ENCODE results near the gene CEP57L1. TPM values are rescaled to one million over a fixed set of nuclear protein-coding genes. Genes with fewer than 3 reads are reported as not detected.
"Not testable (repeated sequence)": the region's sequence is repeated elsewhere in the genome, so short reads cannot be mapped to it uniquely, and the experiment has no call there.

Gene CEP57L1
- total RNA-seq, 1 experiment from 2014 or later: 28.2 TPM

DNA sequence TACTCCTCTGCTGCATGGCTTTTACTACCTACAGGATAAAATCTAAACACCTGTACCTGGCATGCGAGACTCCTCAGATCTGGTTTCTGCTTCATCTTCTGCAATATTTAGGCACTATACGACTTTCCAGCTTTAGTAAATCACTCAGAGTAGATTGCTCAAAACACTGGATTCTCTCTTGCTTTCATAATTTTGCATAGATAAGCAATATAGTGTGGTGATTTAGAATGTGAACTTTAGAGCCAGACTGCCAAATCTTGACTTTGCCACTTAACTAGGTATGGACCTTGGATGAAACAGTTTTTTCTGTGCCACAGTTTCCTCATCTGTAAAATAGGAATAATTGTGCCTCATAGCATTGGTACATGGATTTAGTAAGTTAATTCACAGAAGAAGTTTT is 28.9 kb downstream of the CEP57L1 start:
- no peak overlapping the region for H3K27ac ChIP-seq (ENCODE audit: low read length)
- peaks cover 56% of the 10 kb centered on the region for H3K79me2 ChIP-seq (ENCODE audit: low read length)

DNA sequence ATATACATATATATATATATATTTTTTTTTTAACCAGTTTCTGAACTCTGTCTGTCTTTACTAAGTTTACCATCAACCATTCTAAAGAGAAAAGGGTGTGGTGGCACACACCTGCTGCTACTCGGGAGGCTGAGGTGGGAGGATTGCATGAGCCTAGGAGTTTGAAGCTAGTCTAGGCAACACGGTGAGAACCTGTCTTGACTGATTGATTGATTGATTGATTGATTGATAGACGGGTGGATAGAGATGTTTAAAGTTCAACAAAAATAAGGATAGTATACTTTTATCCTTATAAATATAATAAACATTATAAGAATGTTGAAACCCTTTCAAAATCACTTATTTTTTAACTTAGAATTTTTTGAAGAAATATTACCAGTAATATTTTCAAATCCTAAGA is 30.2 kb downstream of the CEP57L1 start:
- Histone ChIP-seq H3K36me3 (ENCODE audit: insufficient read depth, low read length) (peaks cover 3% of the 10 kb centered on the region; the same call in 1 of the 2 replicates), H3K4me2 (ENCODE audit: low read depth, low read length, poor library complexity, severe bottlenecking) (no peak overlapping the region), H3K27me3 (ENCODE audit: low read length) (no peaks in the 10 kb centered on the region), H2AFZ (ENCODE audit: low read length) (no peak overlapping the region), H4K20me1 (ENCODE audit: insufficient read depth, low read depth, low read length) (no peaks in the 10 kb centered on the region), H3K4me3 (ENCODE audit: low read length) (no peak overlapping the region), H3K79me2 (ENCODE audit: low read length) (peaks cover 57% of the 10 kb centered on the region), H3K4me1 (ENCODE audit: low read length) (peaks cover 13% of the 10 kb centered on the region), H3K9me2 (replicated peaks; ENCODE audit: insufficient read depth, low read length) (no peaks in the 10 kb centered on the region), H3K9me3 (ENCODE audit: low read length) (no peaks in the 10 kb centered on the region), H3K9ac (ENCODE audit: low read length) (no peak overlapping the region), H3K27ac (ENCODE audit: low read length) (no peak overlapping the region)
- DNase-seq: no peak

More for the DNA sequence above, 28.9 kb downstream of the CEP57L1 start:
- Histone ChIP-seq H3K4me3 (ENCODE audit: low read length) (no peak overlapping the region), H3K9me3 (ENCODE audit: low read length) (no peaks in the 10 kb centered on the region), H3K27me3 (ENCODE audit: low read length) (no peaks in the 10 kb centered on the region), H3K4me1 (ENCODE audit: low read length) (peaks cover 26% of the 10 kb centered on the region), H3K9me2 (replicated peaks; ENCODE audit: insufficient read depth, low read length) (no peaks in the 10 kb centered on the region), H2AFZ (ENCODE audit: low read length) (no peak overlapping the region), H3K9ac (ENCODE audit: low read length) (no peak overlapping the region), H3K4me2 (ENCODE audit: low read depth, low read length, poor library complexity, severe bottlenecking) (no peak overlapping the region), H3K36me3 (ENCODE audit: insufficient read depth, low read length) (no peaks in the 10 kb centered on the region), H4K20me1 (ENCODE audit: insufficient read depth, low read depth, low read length) (no peaks in the 10 kb centered on the region)
- peak; percentile 15 for DNase-seq

DNA sequence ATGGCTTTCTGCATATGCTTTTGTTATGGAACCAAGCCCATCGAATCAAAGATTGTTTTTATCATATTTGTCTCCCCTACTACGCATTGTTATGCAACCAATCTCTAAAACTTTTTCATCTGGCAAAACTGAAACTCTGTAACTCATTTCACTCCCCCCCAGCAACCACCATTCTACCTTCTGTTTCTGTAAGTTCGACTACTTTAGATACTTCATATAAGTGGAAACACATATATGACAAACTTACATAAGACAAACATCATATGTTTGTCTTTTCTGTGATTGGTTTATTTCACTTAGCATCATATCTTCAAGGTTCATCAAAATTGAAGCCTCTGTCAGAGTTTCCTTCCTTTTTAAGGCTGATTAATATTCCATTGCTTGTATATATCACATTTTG is 34.8 kb downstream of the CEP57L1 start:
- H3K36me3 ChIP-seq (ENCODE audit: insufficient read depth, low read length): peaks cover 3% of the 10 kb centered on the region; the same call in 1 of the 2 replicates
- no peaks in the 10 kb centered on the region for H3K27me3 ChIP-seq (ENCODE audit: low read length)
- H3K9me2 ChIP-seq (replicated peaks; ENCODE audit: insufficient read depth, low read length): no peaks in the 10 kb centered on the region
- H3K27ac ChIP-seq (ENCODE audit: low read length): no peak overlapping the region
- no peak overlapping the region for H3K9ac ChIP-seq (ENCODE audit: low read length)
- H2AFZ ChIP-seq (ENCODE audit: low read length): no peak overlapping the region
- peak; percentile 6 for DNase-seq
- H3K9me3 ChIP-seq (ENCODE audit: low read length): no peaks in the 10 kb centered on the region
- peaks cover 32% of the 10 kb centered on the region for H3K79me2 ChIP-seq (ENCODE audit: low read length)
- no peak overlapping the region for H3K4me2 ChIP-seq (ENCODE audit: low read depth, low read length, poor library complexity, severe bottlenecking)
- H4K20me1 ChIP-seq (ENCODE audit: insufficient read depth, low read depth, low read length): no peaks in the 10 kb centered on the region
- H3K4me1 ChIP-seq (ENCODE audit: low read length): no peaks in the 10 kb centered on the region
- no peak overlapping the region for H3K4me3 ChIP-seq (ENCODE audit: low read length)

DNA sequence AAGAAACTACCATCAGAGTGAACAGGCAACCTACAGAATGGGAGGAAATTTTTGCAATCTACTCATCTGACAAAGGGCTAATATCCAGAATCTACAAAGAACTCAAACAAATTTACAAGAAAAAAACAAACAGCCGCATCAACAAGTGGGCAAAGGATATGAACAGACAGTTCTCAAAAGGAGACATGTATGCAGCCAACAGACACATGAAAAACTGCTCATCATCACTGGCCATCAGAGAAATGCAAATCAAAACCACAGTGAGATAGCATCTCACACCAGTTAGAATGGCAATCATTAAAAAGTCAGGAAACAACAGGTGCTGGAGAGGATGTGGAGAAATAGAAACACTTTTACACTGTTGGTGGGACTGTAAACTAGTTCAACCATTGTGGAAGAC is 40.3 kb downstream of the CEP57L1 start:
- H3K79me2 ChIP-seq (ENCODE audit: low read length): peaks cover 11% of the 10 kb centered on the region; the same call in 1 of the 2 replicates
- DNase-seq; H3K9me2 ChIP-seq (replicated peaks; ENCODE audit: insufficient read depth, low read length); H3K27me3 ChIP-seq (ENCODE audit: low read length); H3K4me2 ChIP-seq (ENCODE audit: low read depth, low read length, poor library complexity, severe bottlenecking); H2AFZ ChIP-seq (ENCODE audit: low read length); H4K20me1 ChIP-seq (ENCODE audit: insufficient read depth, low read depth, low read length); H3K36me3 ChIP-seq (ENCODE audit: insufficient read depth, low read length); H3K4me1 ChIP-seq (ENCODE audit: low read length); H3K27ac ChIP-seq (ENCODE audit: low read length); H3K9me3 ChIP-seq (ENCODE audit: low read length); H3K9ac ChIP-seq (ENCODE audit: low read length); H3K4me3 ChIP-seq (ENCODE audit: low read length): not testable (repeated sequence)

DNA sequence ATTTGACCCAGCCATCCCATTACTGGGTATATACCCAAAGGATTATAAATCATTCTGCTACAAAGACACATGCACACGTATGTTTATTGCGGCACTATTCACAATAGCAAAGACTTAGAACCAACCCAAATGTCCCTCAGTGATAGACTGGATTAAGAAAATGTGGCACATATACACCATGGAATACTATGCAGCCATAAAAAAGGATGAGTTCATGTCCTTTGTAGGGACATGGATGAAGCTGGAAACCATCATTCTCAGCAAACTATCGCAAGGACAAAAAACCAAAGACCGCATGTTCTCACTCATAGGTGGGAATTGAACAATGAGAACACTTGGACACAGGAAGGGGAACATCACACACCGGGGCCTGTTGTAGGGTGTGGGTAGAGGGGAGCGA is 40.7 kb downstream of the CEP57L1 start:
- H3K27ac ChIP-seq (ENCODE audit: low read length); H3K4me1 ChIP-seq (ENCODE audit: low read length); H3K4me3 ChIP-seq (ENCODE audit: low read length); H3K27me3 ChIP-seq (ENCODE audit: low read length); H3K36me3 ChIP-seq (ENCODE audit: insufficient read depth, low read length); H3K9me3 ChIP-seq (ENCODE audit: low read length); H3K4me2 ChIP-seq (ENCODE audit: low read depth, low read length, poor library complexity, severe bottlenecking); H3K9me2 ChIP-seq (replicated peaks; ENCODE audit: insufficient read depth, low read length); H3K9ac ChIP-seq (ENCODE audit: low read length); DNase-seq; H2AFZ ChIP-seq (ENCODE audit: low read length); H4K20me1 ChIP-seq (ENCODE audit: insufficient read depth, low read depth, low read length): not testable (repeated sequence)
- H3K79me2 ChIP-seq (ENCODE audit: low read length): peaks cover 10% of the 10 kb centered on the region; the same call in 1 of the 2 replicates

DNA sequence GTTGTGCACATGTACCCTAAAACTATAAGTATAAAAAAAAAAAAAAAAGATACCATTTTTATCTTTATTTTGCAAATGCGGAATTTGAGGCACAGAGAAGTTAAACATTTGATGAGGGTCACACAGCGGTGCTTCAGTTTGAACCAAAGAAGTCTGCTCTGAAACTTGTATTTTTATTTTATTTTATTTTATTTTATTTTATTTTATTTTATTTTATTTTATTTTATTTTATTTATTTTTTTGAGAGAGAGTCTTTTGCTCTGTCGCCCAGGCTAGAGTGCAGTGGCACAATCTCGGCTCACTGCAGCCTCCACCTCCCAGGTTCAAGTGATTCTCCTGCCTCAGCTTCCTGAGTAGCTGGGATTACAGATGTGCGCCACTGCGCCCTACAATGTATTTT is 41.2 kb downstream of the CEP57L1 start:
- not testable (repeated sequence) for H3K9me2 ChIP-seq (replicated peaks; ENCODE audit: insufficient read depth, low read length); H2AFZ ChIP-seq (ENCODE audit: low read length); H3K36me3 ChIP-seq (ENCODE audit: insufficient read depth, low read length); H3K79me2 ChIP-seq (ENCODE audit: low read length); H3K4me2 ChIP-seq (ENCODE audit: low read depth, low read length, poor library complexity, severe bottlenecking); H3K4me3 ChIP-seq (ENCODE audit: low read length); H3K27ac ChIP-seq (ENCODE audit: low read length); H3K27me3 ChIP-seq (ENCODE audit: low read length); H4K20me1 ChIP-seq (ENCODE audit: insufficient read depth, low read depth, low read length); DNase-seq; H3K4me1 ChIP-seq (ENCODE audit: low read length); H3K9me3 ChIP-seq (ENCODE audit: low read length); H3K9ac ChIP-seq (ENCODE audit: low read length)

DNA sequence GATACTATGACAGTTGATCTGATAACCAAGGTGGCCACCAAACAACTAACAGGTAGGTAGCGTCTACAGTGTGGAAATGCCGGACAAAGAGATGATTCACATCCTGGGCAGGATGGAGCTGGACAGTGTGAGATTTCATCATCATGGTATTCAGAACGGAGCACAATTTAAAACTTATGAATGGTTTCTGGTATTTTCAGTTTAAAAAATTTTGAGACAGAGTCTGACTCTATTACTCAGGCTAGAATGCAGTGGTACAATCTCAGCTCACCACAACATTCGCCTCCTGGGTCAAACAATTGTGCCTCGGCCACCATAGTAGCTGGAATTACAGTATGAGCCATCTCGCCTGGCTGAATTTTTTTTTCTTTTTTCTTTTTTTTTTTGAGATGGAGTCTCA is 43.8 kb downstream of the CEP57L1 start:
- no peak overlapping the region for H3K4me2 ChIP-seq (ENCODE audit: low read depth, low read length, poor library complexity, severe bottlenecking)
- no peaks in the 10 kb centered on the region for H3K9me2 ChIP-seq (replicated peaks; ENCODE audit: insufficient read depth, low read length)
- peaks cover 7% of the 10 kb centered on the region for H3K36me3 ChIP-seq (ENCODE audit: insufficient read depth, low read length)
- no peak for DNase-seq
- H4K20me1 ChIP-seq (ENCODE audit: insufficient read depth, low read depth, low read length): no peaks in the 10 kb centered on the region
- H3K9ac ChIP-seq (ENCODE audit: low read length): no peak overlapping the region
- no peaks in the 10 kb centered on the region for H3K9me3 ChIP-seq (ENCODE audit: low read length)
- no peaks in the 10 kb centered on the region for H3K4me1 ChIP-seq (ENCODE audit: low read length)
- no peak overlapping the region for H3K27ac ChIP-seq (ENCODE audit: low read length)
- H3K4me3 ChIP-seq (ENCODE audit: low read length): no peak overlapping the region
- H3K79me2 ChIP-seq (ENCODE audit: low read length): no peaks in the 10 kb centered on the region
- H2AFZ ChIP-seq (ENCODE audit: low read length): no peak overlapping the region
- H3K27me3 ChIP-seq (ENCODE audit: low read length): no peaks in the 10 kb centered on the region

DNA sequence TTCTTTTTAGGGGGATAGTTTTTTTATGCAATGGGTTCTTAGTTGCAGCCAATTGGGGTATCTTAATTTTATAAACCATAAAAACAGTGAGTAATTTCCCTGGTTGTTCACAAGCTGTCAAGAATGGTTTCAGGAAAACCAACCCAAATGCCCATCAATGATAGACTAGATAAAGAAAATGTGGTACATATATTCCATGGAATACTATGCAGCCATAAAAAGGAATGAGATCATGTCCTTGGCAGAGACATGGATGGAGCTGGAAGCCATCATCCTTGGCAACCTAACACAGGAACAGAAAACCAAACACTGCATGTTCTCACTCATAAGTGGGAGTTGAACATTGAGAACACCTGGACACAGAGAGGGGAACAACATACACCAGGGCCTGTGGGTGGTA is 46.8 kb downstream of the CEP57L1 start:
- not testable (repeated sequence) for H3K9me3 ChIP-seq (ENCODE audit: low read length); H3K36me3 ChIP-seq (ENCODE audit: insufficient read depth, low read length); H4K20me1 ChIP-seq (ENCODE audit: insufficient read depth, low read depth, low read length); H3K4me2 ChIP-seq (ENCODE audit: low read depth, low read length, poor library complexity, severe bottlenecking); H3K4me1 ChIP-seq (ENCODE audit: low read length); H3K27me3 ChIP-seq (ENCODE audit: low read length); H3K79me2 ChIP-seq (ENCODE audit: low read length); H2AFZ ChIP-seq (ENCODE audit: low read length); H3K4me3 ChIP-seq (ENCODE audit: low read length); H3K9ac ChIP-seq (ENCODE audit: low read length); H3K9me2 ChIP-seq (replicated peaks; ENCODE audit: insufficient read depth, low read length); H3K27ac ChIP-seq (ENCODE audit: low read length); DNase-seq

DNA sequence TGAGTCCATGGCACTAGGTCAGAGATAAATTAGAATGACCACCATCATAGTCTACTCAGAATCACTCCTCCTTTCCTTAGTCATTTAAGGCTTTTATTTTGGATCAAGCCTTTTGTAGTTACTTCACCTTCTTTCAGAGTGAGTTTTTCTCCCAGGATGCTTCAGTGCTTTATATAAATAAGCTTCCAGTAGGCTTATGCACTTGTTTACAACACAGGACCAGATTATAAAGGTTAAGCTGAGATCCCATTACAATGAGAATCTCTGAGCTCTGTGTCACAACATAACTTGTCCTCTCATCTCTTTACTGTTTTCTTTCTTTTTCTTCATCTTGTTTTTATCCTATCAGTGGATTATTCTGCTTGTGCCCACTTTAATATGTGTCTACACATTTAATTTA is 47.9 kb downstream of the CEP57L1 start:
- H2AFZ ChIP-seq (ENCODE audit: low read length): no peak overlapping the region
- H3K9me3 ChIP-seq (ENCODE audit: low read length): no peaks in the 10 kb centered on the region

More for the DNA sequence above, 47.9 kb downstream of the CEP57L1 start:
- H3K4me3 ChIP-seq (ENCODE audit: low read length): no peak overlapping the region
- no peaks in the 10 kb centered on the region for H4K20me1 ChIP-seq (ENCODE audit: insufficient read depth, low read depth, low read length)
- peaks cover 7% of the 10 kb centered on the region for H3K36me3 ChIP-seq (ENCODE audit: insufficient read depth, low read length)
- no peaks in the 10 kb centered on the region for H3K27me3 ChIP-seq (ENCODE audit: low read length)
- no peaks in the 10 kb centered on the region for H3K79me2 ChIP-seq (ENCODE audit: low read length)
- H3K9ac ChIP-seq (ENCODE audit: low read length): no peak overlapping the region
- no peak overlapping the region for H3K27ac ChIP-seq (ENCODE audit: low read length)
- H3K4me2 ChIP-seq (ENCODE audit: low read depth, low read length, poor library complexity, severe bottlenecking): no peak overlapping the region
- no peaks in the 10 kb centered on the region for H3K9me2 ChIP-seq (replicated peaks; ENCODE audit: insufficient read depth, low read length)
- no peak for DNase-seq
- H3K4me1 ChIP-seq (ENCODE audit: low read length): peaks cover 4% of the 10 kb centered on the region; the same call in 1 of the 2 replicates
